Memory B cell (primary cell): ENCODE measurements around the gene N4BP2L2.

Experiments used
- ATAC-seq: fragments of 150-1000 bp; cut with Tn5 transposase; 2 replicates; pipeline ENCODE4 v1.10.0; 2021; ENCODE audit warnings: low read depth, mild to moderate bottlenecking, moderate library complexity
- DNase-seq, 2 donors: peaks; one replicate each; pipeline ENCODE4 v3.0.0; 2022; ENCODE audit warnings: low spot score in 2 of 2
- H3K27ac Mint-ChIP-seq: one replicate; pipeline ENCODE4 v1.8.0; 2022; ENCODE audit warnings: mild to moderate bottlenecking, moderate library complexity, mixed read lengths
- H3K27me3 Mint-ChIP-seq: one replicate; pipeline ENCODE4 v1.8.0; 2022; ENCODE audit warnings: mixed read lengths
- H3K36me3 Mint-ChIP-seq: one replicate; pipeline ENCODE4 v1.8.0; 2022; ENCODE audit warnings: mild to moderate bottlenecking, mixed read lengths
- H3K4me1 Mint-ChIP-seq: one replicate; pipeline ENCODE4 v1.8.0; 2022; ENCODE audit warnings: mixed read lengths
- H3K4me3 Mint-ChIP-seq: one replicate; pipeline ENCODE4 v1.8.0; 2022; ENCODE audit warnings: mild to moderate bottlenecking, moderate library complexity, mixed read lengths
- H3K9me3 Mint-ChIP-seq: one replicate; pipeline ENCODE4 v1.8.0; 2022; ENCODE audit warnings: mixed read lengths

N4BP2L2 gene

GRCh38 chr13:32504263-32504662, 34.3 kb downstream of the N4BP2L2 start:
- Mint-ChIP-seq H3K27me3 (no peaks in the 10 kb centered on the region), H3K4me3 (no peak overlapping the region), H3K9me3 (no peaks in the 10 kb centered on the region), H3K27ac (peak overlapping the region; percentile 35), H3K4me1 (peaks cover 12% of the 10 kb centered on the region), H3K36me3 (peaks cover under 1% of the 10 kb centered on the region)
- DNase-seq: no peak
- ATAC-seq: no peak

- no peaks in the 10 kb centered on the region for H3K27me3 Mint-ChIP-seq
- no peak for DNase-seq
- H3K4me3 Mint-ChIP-seq: no peak overlapping the region
- no peaks in the 10 kb centered on the region for H3K9me3 Mint-ChIP-seq
- peaks cover 12% of the 10 kb centered on the region for H3K4me1 Mint-ChIP-seq
- H3K27ac Mint-ChIP-seq: no peak overlapping the region
- H3K36me3 Mint-ChIP-seq: no peaks in the 10 kb centered on the region
- no peak for ATAC-seq
Observed at GRCh38 chr13:32503727-32504126, 34.9 kb downstream of the N4BP2L2 start.

- peaks cover 12% of the 10 kb centered on the region for H3K4me1 Mint-ChIP-seq
- H3K27me3 Mint-ChIP-seq: no peaks in the 10 kb centered on the region
- H3K9me3 Mint-ChIP-seq: no peaks in the 10 kb centered on the region
- DNase-seq (no peak), ATAC-seq (no peak)
- H3K27ac Mint-ChIP-seq: no peak overlapping the region
- no peak overlapping the region for H3K4me3 Mint-ChIP-seq
- H3K36me3 Mint-ChIP-seq: no peaks in the 10 kb centered on the region
Observed at GRCh38 chr13:32501064-32501463, 37.5 kb downstream of the N4BP2L2 start.

GRCh38 chr13:32499538-32500210, 38.9 kb downstream of the N4BP2L2 start:
- Mint-ChIP-seq H3K4me3 (no peak overlapping the region), H3K27ac (no peak overlapping the region), H3K27me3 (no peaks in the 10 kb centered on the region), H3K36me3 (no peaks in the 10 kb centered on the region), H3K9me3 (no peaks in the 10 kb centered on the region), H3K4me1 (peaks cover 5% of the 10 kb centered on the region)
- DNase-seq: no peak
- no peak for ATAC-seq

- no peaks in the 10 kb centered on the region for H3K27me3 Mint-ChIP-seq
- no peak overlapping the region for H3K27ac Mint-ChIP-seq
- H3K4me1 Mint-ChIP-seq: peaks cover 5% of the 10 kb centered on the region
- DNase-seq (no peak), ATAC-seq (no peak)
- no peak overlapping the region for H3K4me3 Mint-ChIP-seq
- H3K9me3 Mint-ChIP-seq: no peaks in the 10 kb centered on the region
- H3K36me3 Mint-ChIP-seq: peaks cover 2% of the 10 kb centered on the region
Observed at GRCh38 chr13:32497589-32497988, 41.0 kb downstream of the N4BP2L2 start.

- Mint-ChIP-seq H3K27me3 (no peaks in the 10 kb centered on the region), H3K9me3 (no peaks in the 10 kb centered on the region), H3K27ac (no peak overlapping the region), H3K4me1 (peaks cover 5% of the 10 kb centered on the region), H3K4me3 (no peak overlapping the region), H3K36me3 (peaks cover 2% of the 10 kb centered on the region)
- DNase-seq: no peak
- ATAC-seq: no peak
Observed at GRCh38 chr13:32496599-32497160, 41.9 kb downstream of the N4BP2L2 start.

- no peak for ATAC-seq
- H3K36me3 Mint-ChIP-seq: peaks cover 2% of the 10 kb centered on the region
- no peaks in the 10 kb centered on the region for H3K27me3 Mint-ChIP-seq
- no peak for DNase-seq
- H3K9me3 Mint-ChIP-seq: no peaks in the 10 kb centered on the region
- no peak overlapping the region for H3K27ac Mint-ChIP-seq
- H3K4me1 Mint-ChIP-seq: peaks cover 5% of the 10 kb centered on the region
- H3K4me3 Mint-ChIP-seq: no peak overlapping the region
Observed at GRCh38 chr13:32495841-32496240, 42.8 kb downstream of the N4BP2L2 start.

GRCh38 chr13:32495429-32495828, 43.2 kb downstream of the N4BP2L2 start:
- Mint-ChIP-seq H3K27me3 (no peaks in the 10 kb centered on the region), H3K4me3 (no peak overlapping the region), H3K4me1 (peaks cover 5% of the 10 kb centered on the region), H3K36me3 (peaks cover 2% of the 10 kb centered on the region), H3K27ac (no peak overlapping the region), H3K9me3 (no peaks in the 10 kb centered on the region)
- no peak for DNase-seq
- ATAC-seq: no peak

GRCh38 chr13:32491028-32491427, 47.6 kb downstream of the N4BP2L2 start:
- Mint-ChIP-seq H3K27me3 (no peaks in the 10 kb centered on the region), H3K4me1 (no peaks in the 10 kb centered on the region), H3K27ac (no peak overlapping the region), H3K9me3 (no peaks in the 10 kb centered on the region), H3K4me3 (no peak overlapping the region), H3K36me3 (peaks cover 2% of the 10 kb centered on the region)
- DNase-seq (no peak), ATAC-seq (no peak)

GRCh38 chr13:32476892-32477291, 61.7 kb downstream of the N4BP2L2 start:
- Mint-ChIP-seq H3K27me3 (no peaks in the 10 kb centered on the region), H3K9me3 (no peaks in the 10 kb centered on the region), H3K27ac (no peak overlapping the region), H3K4me1 (no peaks in the 10 kb centered on the region), H3K4me3 (no peak overlapping the region), H3K36me3 (peaks cover 1% of the 10 kb centered on the region)
- ATAC-seq (no peak), DNase-seq (no peak)

- H3K9me3 Mint-ChIP-seq: no peaks in the 10 kb centered on the region
- no peak for ATAC-seq
- peaks cover 1% of the 10 kb centered on the region for H3K36me3 Mint-ChIP-seq
- DNase-seq: no peak
- H3K27ac Mint-ChIP-seq: no peak overlapping the region
- no peak overlapping the region for H3K4me3 Mint-ChIP-seq
- H3K4me1 Mint-ChIP-seq: no peaks in the 10 kb centered on the region
- H3K27me3 Mint-ChIP-seq: no peaks in the 10 kb centered on the region
Observed at GRCh38 chr13:32476021-32476731, 62.4 kb downstream of the N4BP2L2 start.

GRCh38 chr13:32474999-32475792, 63.4 kb downstream of the N4BP2L2 start:
- Mint-ChIP-seq H3K36me3 (peaks cover 1% of the 10 kb centered on the region), H3K4me1 (no peaks in the 10 kb centered on the region), H3K4me3 (no peak overlapping the region), H3K27me3 (no peaks in the 10 kb centered on the region), H3K27ac (no peak overlapping the region), H3K9me3 (no peaks in the 10 kb centered on the region)
- ATAC-seq (no peak), DNase-seq (no peak)

- peaks cover 1% of the 10 kb centered on the region for H3K36me3 Mint-ChIP-seq
- H3K4me3 Mint-ChIP-seq: no peak overlapping the region
- ATAC-seq: no peak
Observed at GRCh38 chr13:32473650-32474049, 64.9 kb downstream of the N4BP2L2 start.

GRCh38 chr13:32472194-32472621, 66.4 kb downstream of the N4BP2L2 start:
- H3K4me1 Mint-ChIP-seq: no peaks in the 10 kb centered on the region
- H3K27me3 Mint-ChIP-seq: no peaks in the 10 kb centered on the region
- no peaks in the 10 kb centered on the region for H3K36me3 Mint-ChIP-seq
- DNase-seq: no peak
- no peaks in the 10 kb centered on the region for H3K9me3 Mint-ChIP-seq
- no peak overlapping the region for H3K4me3 Mint-ChIP-seq
- no peak overlapping the region for H3K27ac Mint-ChIP-seq
- no peak for ATAC-seq

More at GRCh38 chr13:32473650-32474049, 64.9 kb downstream of the N4BP2L2 start:
- H3K27ac Mint-ChIP-seq: no peak overlapping the region
- no peak for DNase-seq
- H3K27me3 Mint-ChIP-seq: no peaks in the 10 kb centered on the region
- no peaks in the 10 kb centered on the region for H3K9me3 Mint-ChIP-seq
- no peaks in the 10 kb centered on the region for H3K4me1 Mint-ChIP-seq
